Activated T-helper 17 cell treated with anti-CD3 and anti-CD28 coated beads, Interleukin-2, amount 50 U/mL, for 72 hours (primary cell): ENCODE data around the gene KCNK17. TPM values are rescaled to one million over a fixed set of nuclear protein-coding genes. Genes with fewer than 3 reads are reported as not detected.
"Not testable (repeated sequence)": the region's sequence is repeated elsewhere in the genome, so short reads cannot be mapped to it uniquely, and the experiment has no call there.

Experiments
- ATAC-seq: fragments of 150-1000 bp; cut with Tn5 transposase; replicated peaks from 2 replicates; pipeline ENCODE4 v1.10.0; 2021; ENCODE audit warnings: mild to moderate bottlenecking, moderate library complexity
- H3K27ac Mint-ChIP-seq: one replicate; pipeline ENCODE4 v1.8.0; 2022; ENCODE audit warnings: mixed read lengths
- H3K27me3 Mint-ChIP-seq: one replicate; pipeline ENCODE4 v1.8.0; 2022; ENCODE audit warnings: mixed read lengths
- H3K36me3 Mint-ChIP-seq: one replicate; pipeline ENCODE4 v1.8.0; 2022; ENCODE audit warnings: low read depth, mild to moderate bottlenecking, mixed read lengths
- H3K4me1 Mint-ChIP-seq: one replicate; pipeline ENCODE4 v1.8.0; 2022; ENCODE audit warnings: mixed read lengths
- H3K4me3 Mint-ChIP-seq: one replicate; pipeline ENCODE4 v1.8.0; 2022; ENCODE audit warnings: mild to moderate bottlenecking, mixed read lengths
- H3K9me3 Mint-ChIP-seq: one replicate; pipeline ENCODE4 v1.8.0; 2022; ENCODE audit warnings: mixed read lengths
- total RNA-seq, 2 donors: library from RNA; stranded (reverse); gene quantifications; one replicate each; pipeline ENCODE4 v1.2.3, GENCODE V29; 2022

Gene KCNK17
- total RNA-seq, 2 donors from 2014 or later = not detected

GRCh38 chr6:39301606-39302005, 12.6 kb downstream of the KCNK17 start:
- Mint-ChIP-seq H3K4me3 (no peak overlapping the region), H3K27ac (peak overlapping the region; percentile 28), H3K4me1 (no peaks in the 10 kb centered on the region), H3K27me3 (peaks cover 3% of the 10 kb centered on the region), H3K9me3 (no peaks in the 10 kb centered on the region), H3K36me3 (no peaks in the 10 kb centered on the region)
- ATAC-seq = no peak

GRCh38 chr6:39300739-39301138, 13.5 kb downstream of the KCNK17 start:
- H3K27me3 Mint-ChIP-seq = peaks cover 3% of the 10 kb centered on the region
- H3K9me3 Mint-ChIP-seq = no peaks in the 10 kb centered on the region
- H3K36me3 Mint-ChIP-seq = no peaks in the 10 kb centered on the region
- H3K27ac Mint-ChIP-seq = no peak overlapping the region
- no peak overlapping the region for H3K4me3 Mint-ChIP-seq
- ATAC-seq = no peak
- H3K4me1 Mint-ChIP-seq = no peaks in the 10 kb centered on the region

- no peak for ATAC-seq
- Mint-ChIP-seq H3K4me1 (no peaks in the 10 kb centered on the region), H3K36me3 (no peaks in the 10 kb centered on the region), H3K4me3 (no peak overlapping the region), H3K27me3 (peaks cover 8% of the 10 kb centered on the region), H3K9me3 (no peaks in the 10 kb centered on the region), H3K27ac (no peak overlapping the region)
Observed at GRCh38 chr6:39298061-39298460, 16.2 kb downstream of the KCNK17 start.

GRCh38 chr6:39296745-39297640, 17.2 kb downstream of the KCNK17 start:
- Mint-ChIP-seq H3K27ac (no peak overlapping the region), H3K36me3 (no peaks in the 10 kb centered on the region), H3K4me3 (no peak overlapping the region), H3K4me1 (no peaks in the 10 kb centered on the region), H3K27me3 (peaks cover 8% of the 10 kb centered on the region), H3K9me3 (no peaks in the 10 kb centered on the region)
- ATAC-seq = no peak

GRCh38 chr6:39295611-39296011, 18.6 kb downstream of the KCNK17 start:
- H3K27ac Mint-ChIP-seq = no peak overlapping the region
- no peaks in the 10 kb centered on the region for H3K9me3 Mint-ChIP-seq
- H3K36me3 Mint-ChIP-seq = no peaks in the 10 kb centered on the region
- no peak for ATAC-seq
- peaks cover 6% of the 10 kb centered on the region for H3K27me3 Mint-ChIP-seq
- no peaks in the 10 kb centered on the region for H3K4me1 Mint-ChIP-seq
- no peak overlapping the region for H3K4me3 Mint-ChIP-seq

GRCh38 chr6:39294899-39295298, 19.3 kb downstream of the KCNK17 start:
- no peaks in the 10 kb centered on the region for H3K4me1 Mint-ChIP-seq
- no peak overlapping the region for H3K4me3 Mint-ChIP-seq
- H3K9me3 Mint-ChIP-seq = no peaks in the 10 kb centered on the region
- no peak overlapping the region for H3K27ac Mint-ChIP-seq
- ATAC-seq = no peak
- H3K36me3 Mint-ChIP-seq = no peaks in the 10 kb centered on the region
- H3K27me3 Mint-ChIP-seq = peaks cover 5% of the 10 kb centered on the region

GRCh38 chr6:39294133-39294532, 20.1 kb downstream of the KCNK17 start:
- H3K27me3 Mint-ChIP-seq = peaks cover 5% of the 10 kb centered on the region
- no peaks in the 10 kb centered on the region for H3K9me3 Mint-ChIP-seq
- no peak overlapping the region for H3K27ac Mint-ChIP-seq

GRCh38 chr6:39292637-39293036, 21.6 kb downstream of the KCNK17 start:
- Mint-ChIP-seq H3K36me3 (no peaks in the 10 kb centered on the region), H3K4me3 (no peak overlapping the region), H3K27ac (no peak overlapping the region), H3K9me3 (no peaks in the 10 kb centered on the region), H3K27me3 (peaks cover 8% of the 10 kb centered on the region), H3K4me1 (no peaks in the 10 kb centered on the region)
- ATAC-seq = no peak

More at GRCh38 chr6:39294133-39294532, 20.1 kb downstream of the KCNK17 start:
- ATAC-seq = no peak
- H3K4me1 Mint-ChIP-seq = no peaks in the 10 kb centered on the region
- H3K4me3 Mint-ChIP-seq = no peak overlapping the region
- H3K36me3 Mint-ChIP-seq = no peaks in the 10 kb centered on the region

- peak; percentile 83 for ATAC-seq
- no peaks in the 10 kb centered on the region for H3K4me1 Mint-ChIP-seq
- H3K27ac Mint-ChIP-seq = no peak overlapping the region
- no peak overlapping the region for H3K4me3 Mint-ChIP-seq
- H3K27me3 Mint-ChIP-seq = peaks cover 3% of the 10 kb centered on the region
- no peaks in the 10 kb centered on the region for H3K36me3 Mint-ChIP-seq
- no peaks in the 10 kb centered on the region for H3K9me3 Mint-ChIP-seq
Observed at GRCh38 chr6:39289490-39289889, 24.7 kb downstream of the KCNK17 start.

- H3K27ac Mint-ChIP-seq = no peak overlapping the region
- H3K27me3 Mint-ChIP-seq = peaks cover 7% of the 10 kb centered on the region
- H3K4me1 Mint-ChIP-seq = no peaks in the 10 kb centered on the region
- no peak for ATAC-seq
- H3K36me3 Mint-ChIP-seq = no peaks in the 10 kb centered on the region
- no peaks in the 10 kb centered on the region for H3K9me3 Mint-ChIP-seq
- H3K4me3 Mint-ChIP-seq = no peak overlapping the region
Observed at GRCh38 chr6:39287601-39288000, 26.6 kb downstream of the KCNK17 start.

- H3K27ac Mint-ChIP-seq, ATAC-seq, H3K9me3 Mint-ChIP-seq, H3K27me3 Mint-ChIP-seq, H3K4me1 Mint-ChIP-seq, H3K36me3 Mint-ChIP-seq, H3K4me3 Mint-ChIP-seq: not testable (repeated sequence)
Observed at GRCh38 chr6:39286596-39286995, 27.6 kb downstream of the KCNK17 start.

GRCh38 chr6:39282774-39283173, 31.4 kb downstream of the KCNK17 start:
- H3K4me3 Mint-ChIP-seq = no peak overlapping the region
- no peaks in the 10 kb centered on the region for H3K4me1 Mint-ChIP-seq
- no peak for ATAC-seq
- peaks cover 9% of the 10 kb centered on the region for H3K27me3 Mint-ChIP-seq
- H3K27ac Mint-ChIP-seq = no peak overlapping the region
- no peaks in the 10 kb centered on the region for H3K36me3 Mint-ChIP-seq
- H3K9me3 Mint-ChIP-seq = no peaks in the 10 kb centered on the region

- Mint-ChIP-seq H3K27me3 (peaks cover 13% of the 10 kb centered on the region), H3K36me3 (no peaks in the 10 kb centered on the region), H3K27ac (no peak overlapping the region), H3K4me3 (no peak overlapping the region), H3K9me3 (no peaks in the 10 kb centered on the region), H3K4me1 (no peaks in the 10 kb centered on the region)
- ATAC-seq = no peak
Observed at GRCh38 chr6:39281312-39281980, 32.8 kb downstream of the KCNK17 start.

GRCh38 chr6:39280247-39280731, 33.9 kb downstream of the KCNK17 start:
- H3K27me3 Mint-ChIP-seq = peaks cover 13% of the 10 kb centered on the region
- H3K9me3 Mint-ChIP-seq = no peaks in the 10 kb centered on the region
- no peak overlapping the region for H3K27ac Mint-ChIP-seq
- no peak for ATAC-seq
- no peak overlapping the region for H3K4me3 Mint-ChIP-seq
- H3K4me1 Mint-ChIP-seq = no peaks in the 10 kb centered on the region
- H3K36me3 Mint-ChIP-seq = no peaks in the 10 kb centered on the region

- Mint-ChIP-seq H3K4me1 (no peaks in the 10 kb centered on the region), H3K9me3 (no peaks in the 10 kb centered on the region), H3K36me3 (no peaks in the 10 kb centered on the region), H3K27me3 (peaks cover 13% of the 10 kb centered on the region), H3K27ac (no peak overlapping the region), H3K4me3 (no peak overlapping the region)
- ATAC-seq = no peak
Observed at GRCh38 chr6:39279539-39279938, 34.7 kb downstream of the KCNK17 start.
